OCI-LY7 (cell line): ENCODE results near the gene FHIT. TPM values are rescaled to one million over a fixed set of nuclear protein-coding genes. Genes with fewer than 3 reads are reported as not detected.

ENCODE experiments used
- BruUV-seq: library from RNA; stranded (reverse); fragments of 400-500 nt; replicated peaks from 2 replicates; lab custom pipeline; 2021; lab: Mats Ljungman, UMichigan
- CTCF ChIA-PET: fragments of 300-600 bp; sonication (Branson Sonifier 250); formaldehyde crosslinking; loops from one replicate; lab custom pipeline; 2022; ENCODE audit warnings: antibody characterized with exemption; ENCODE audit not compliant: unreplicated experiment; lab: Charles Lee
- POLR2A ChIA-PET: fragments of 300-600 bp; sonication (Branson Sonifier 250); formaldehyde crosslinking; loops from one replicate; lab custom pipeline; 2022; ENCODE audit warnings: antibody characterized with exemption; lab: Charles Lee
- DNase-seq: peaks from one replicate; pipeline ENCODE4 v3.0.0-alpha.2; 2015; ENCODE audit warnings: low spot score
- H2AFZ ChIP-seq: fragments of 200-600 bp; sonication (generic), shearing (Covaris generic); 2 replicates; pipeline ENCODE4 v1.6.1; 2014; ENCODE audit warnings: mild to moderate bottlenecking, antibody characterized with exemption, low read length, moderate library complexity
- H3K27ac ChIP-seq: fragments of 200-600 bp; sonication (generic); 2 replicates; pipeline ENCODE4 v1.5.1; 2014; ENCODE audit warnings: mixed run types, low read depth, mild to moderate bottlenecking, moderate library complexity, low read length, inconsistent platforms; ENCODE audit not compliant: poor library complexity, severe bottlenecking
- H3K36me3 ChIP-seq: fragments of 200-600 bp; sonication (generic); 2 replicates; pipeline ENCODE4 v1.6.1; 2014; ENCODE audit warnings: mild to moderate bottlenecking, antibody characterized with exemption, low read length, moderate library complexity, mixed read lengths; ENCODE audit not compliant: insufficient read depth
- H3K4me1 ChIP-seq: fragments of 200-600 bp; sonication (generic); 2 replicates; pipeline ENCODE4 v1.5.1; 2014; ENCODE audit warnings: mild to moderate bottlenecking, low read length; ENCODE audit not compliant: insufficient read depth, poor library complexity, severe bottlenecking
- H3K4me2 ChIP-seq: fragments of 200-600 bp; sonication (generic); 2 replicates; pipeline ENCODE4 v1.6.1; 2014; ENCODE audit warnings: mild to moderate bottlenecking, low read length
- H3K4me3 ChIP-seq: fragments of 200-600 bp; sonication (generic); 2 replicates; pipeline ENCODE4 v1.5.1; 2014; ENCODE audit warnings: mild to moderate bottlenecking, low read depth, low read length; ENCODE audit not compliant: poor library complexity, severe bottlenecking
- H3K79me2 ChIP-seq: fragments of 200-600 bp; sonication (generic); 2 replicates; pipeline ENCODE4 v1.6.1; 2016; ENCODE audit warnings: low read depth, mild to moderate bottlenecking, low read length, moderate library complexity, mixed read lengths; ENCODE audit not compliant: insufficient read depth
- H3K9me2 ChIP-seq: fragments of 200-600 bp; sonication (generic); 2 replicates; pipeline ENCODE4 v1.6.1; 2016; ENCODE audit warnings: mild to moderate bottlenecking, low read length, mixed read lengths; ENCODE audit not compliant: insufficient read depth
- H3K9me3 ChIP-seq: fragments of 200-600 bp; sonication (generic); 2 replicates; pipeline ENCODE4 v1.6.1; 2014; ENCODE audit warnings: mild to moderate bottlenecking, mixed run types, low read length, mixed read lengths
- H4K20me1 ChIP-seq: fragments of 200-600 bp; sonication (generic); 2 replicates; pipeline ENCODE4 v1.6.1; 2014; ENCODE audit warnings: mild to moderate bottlenecking, antibody characterized with exemption, low read length, moderate library complexity, mixed read lengths; ENCODE audit not compliant: insufficient read depth
- EZH2phosphoT487 ChIP-seq: fragments of 200-600 bp; sonication (generic); IDR thresholded peaks from 2 replicates; pipeline ENCODE4 v1.6.1; 2018; ENCODE audit warnings: low read depth, borderline replicate concordance, mild to moderate bottlenecking, mixed run types, antibody characterized with exemption, low read length, moderate library complexity, mixed read lengths
- intact Hi-C: fragments of 100-400 bp; cut with micrococcal nuclease; formaldehyde crosslinking; loops from one replicate; pipeline ENCODE4 v1.10.0; 2022; ENCODE audit not compliant: unreplicated experiment
- total RNA-seq, 2 experiments: library from RNA; depleted of rRNA in 1 of 2; stranded (reverse); fragments of >200 nt in 1 of 2; shearing (Covaris generic) in 1 of 2; gene quantifications; 2 replicates each; pipeline ENCODE4 v1.2.3, GENCODE V29; 2014 to 2022
- TF ChIP-seq, protein P1 (sequence below): fragments of 200-600 bp; sonication (generic); conservative IDR thresholded peaks from 2 replicates; pipeline ENCODE4 v1.5.1; 2014; ENCODE audit warnings: mild to moderate bottlenecking, antibody characterized with exemption, low read length, moderate library complexity, mixed read lengths

The FHIT gene
- total RNA-seq, 2 experiments from 2014 or later: 5.0 to 10.9 TPM

DNA sequence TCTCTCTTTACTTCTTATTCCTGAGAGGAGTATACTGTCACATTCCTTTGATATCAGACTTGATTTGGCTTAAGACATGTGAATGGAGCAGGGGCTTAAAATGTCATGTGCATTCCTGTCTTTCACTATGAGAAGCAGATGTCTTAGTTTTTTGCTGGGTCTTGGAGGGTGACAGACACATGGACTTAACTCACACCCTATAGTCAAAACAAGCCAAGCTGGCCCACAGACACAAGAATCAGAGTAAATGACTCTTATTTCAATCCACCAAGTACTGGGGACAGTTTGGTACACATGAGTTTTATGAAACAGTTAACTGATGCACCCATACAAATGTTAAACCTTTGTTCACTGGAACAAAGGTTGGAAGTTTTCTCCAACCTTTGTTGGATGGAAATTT, 1177.3 kb downstream of the FHIT start:
- no peak for DNase-seq
- intact Hi-C loops: loop anchor here (10.0 kb wide), 1 partner anchor 619 kb away; no protein-coding TSS in a partner anchor
- peaks cover 15% of the 10 kb centered on the region; the same call in 1 of the 2 replicates for H3K79me2 ChIP-seq
- BruUV-seq: no TSS peak
- no peak overlapping the region for H3K27ac ChIP-seq
- H3K9me3 ChIP-seq: no peaks in the 10 kb centered on the region
- no peaks in the 10 kb centered on the region for H4K20me1 ChIP-seq
- no peak for TF ChIP-seq EZH2phosphoT487
- TF ChIP-seq, protein P1, sequence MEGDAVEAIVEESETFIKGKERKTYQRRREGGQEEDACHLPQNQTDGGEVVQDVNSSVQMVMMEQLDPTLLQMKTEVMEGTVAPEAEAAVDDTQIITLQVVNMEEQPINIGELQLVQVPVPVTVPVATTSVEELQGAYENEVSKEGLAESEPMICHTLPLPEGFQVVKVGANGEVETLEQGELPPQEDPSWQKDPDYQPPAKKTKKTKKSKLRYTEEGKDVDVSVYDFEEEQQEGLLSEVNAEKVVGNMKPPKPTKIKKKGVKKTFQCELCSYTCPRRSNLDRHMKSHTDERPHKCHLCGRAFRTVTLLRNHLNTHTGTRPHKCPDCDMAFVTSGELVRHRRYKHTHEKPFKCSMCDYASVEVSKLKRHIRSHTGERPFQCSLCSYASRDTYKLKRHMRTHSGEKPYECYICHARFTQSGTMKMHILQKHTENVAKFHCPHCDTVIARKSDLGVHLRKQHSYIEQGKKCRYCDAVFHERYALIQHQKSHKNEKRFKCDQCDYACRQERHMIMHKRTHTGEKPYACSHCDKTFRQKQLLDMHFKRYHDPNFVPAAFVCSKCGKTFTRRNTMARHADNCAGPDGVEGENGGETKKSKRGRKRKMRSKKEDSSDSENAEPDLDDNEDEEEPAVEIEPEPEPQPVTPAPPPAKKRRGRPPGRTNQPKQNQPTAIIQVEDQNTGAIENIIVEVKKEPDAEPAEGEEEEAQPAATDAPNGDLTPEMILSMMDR: no peak
- H3K4me1 ChIP-seq: peaks cover 61% of the 10 kb centered on the region
- POLR2A ChIA-PET: interaction anchor here (1.2 kb wide), 1 partner anchor 8 kb away, joined by 5 read pairs; no protein-coding TSS in a partner anchor
- CTCF ChIA-PET: no interaction called here
- no peak overlapping the region for H3K4me2 ChIP-seq
- H3K9me2 ChIP-seq: no peaks in the 10 kb centered on the region
- H3K36me3 ChIP-seq: no peaks in the 10 kb centered on the region
- no peak overlapping the region for H3K4me3 ChIP-seq
- H2AFZ ChIP-seq: no peak overlapping the region

- ChIA-PET POLR2A (no interaction called here), CTCF (no interaction called here)
- no TSS peak for BruUV-seq
- Histone ChIP-seq H3K4me3 (no peak overlapping the region), H3K9me2 (no peaks in the 10 kb centered on the region), H3K9me3 (no peaks in the 10 kb centered on the region), H3K79me2 (peaks cover 15% of the 10 kb centered on the region; the same call in 1 of the 2 replicates), H3K4me2 (no peak overlapping the region), H2AFZ (no peak overlapping the region), H4K20me1 (no peaks in the 10 kb centered on the region), H3K4me1 (peaks cover 58% of the 10 kb centered on the region), H3K36me3 (no peaks in the 10 kb centered on the region), H3K27ac (no peak overlapping the region)
- TF ChIP-seq EZH2phosphoT487: no peak
- TF ChIP-seq, protein P1: no peak
- intact Hi-C loops: loop anchor here (10.0 kb wide), 1 partner anchor 618 kb away; no protein-coding TSS in a partner anchor
- no peak for DNase-seq
These were observed 1178.0 kb downstream of the FHIT start for GRCh38 chr3:60073228-60073627.

GRCh38 chr3:60070366-60070765, 1180.9 kb downstream of the FHIT start:
- ChIA-PET POLR2A (no interaction called here), CTCF (no interaction called here)
- no peak for DNase-seq
- Histone ChIP-seq H2AFZ (no peak overlapping the region), H3K4me3 (no peak overlapping the region), H3K4me1 (peaks cover 33% of the 10 kb centered on the region), H4K20me1 (no peaks in the 10 kb centered on the region), H3K4me2 (no peak overlapping the region), H3K79me2 (no peaks in the 10 kb centered on the region), H3K27ac (no peak overlapping the region), H3K9me3 (no peaks in the 10 kb centered on the region), H3K9me2 (no peaks in the 10 kb centered on the region), H3K36me3 (no peaks in the 10 kb centered on the region; the same call in 1 of the 2 replicates)
- intact Hi-C loops: loop anchor here (10.0 kb wide), 1 partner anchor 616 kb away; no protein-coding TSS in a partner anchor
- TF ChIP-seq EZH2phosphoT487: no peak
- TF ChIP-seq, protein P1: no peak
- BruUV-seq: no TSS peak
